Fibroblast of villous mesenchyme (primary cell): ENCODE results near the gene SYNE3. TPM values are rescaled to one million over a fixed set of nuclear protein-coding genes. Genes with fewer than 3 reads are reported as not detected.

Experiments
- DNase-seq: peaks from one replicate; pipeline ENCODE4 v3.0.0-alpha.2; 2010; ENCODE audit warnings: low read depth
- H3K4me3 ChIP-seq: 2 replicates; pipeline ENCODE4 v1.5.1; 2011; ENCODE audit warnings: low read depth, mild to moderate bottlenecking, low read length
- CTCF ChIP-seq: IDR thresholded peaks from 2 replicates; pipeline ENCODE4 v1.5.1; 2012; ENCODE audit warnings: low read depth, mild to moderate bottlenecking, low read length; ENCODE audit not compliant: insufficient read depth
- small RNA-seq: library from RNA; depleted of rRNA; stranded (forward); fragments of <200 nt; gene quantifications from one replicate; pipeline ENCODE3, GENCODE V24; 2012
- total RNA-seq: library from RNA; depleted of rRNA; stranded (reverse); fragments of >200 nt; gene quantifications from 2 replicates; pipeline ENCODE4 v1.2.3, GENCODE V29; 2012

Gene SYNE3
- total RNA-seq, 1 donor = 6.5 TPM

GRCh38 chr14:95467657-95468056 is 48.8 kb downstream of the SYNE3 start:
- no peak overlapping the region for H3K4me3 ChIP-seq
- DNase-seq = no peak

DNA sequence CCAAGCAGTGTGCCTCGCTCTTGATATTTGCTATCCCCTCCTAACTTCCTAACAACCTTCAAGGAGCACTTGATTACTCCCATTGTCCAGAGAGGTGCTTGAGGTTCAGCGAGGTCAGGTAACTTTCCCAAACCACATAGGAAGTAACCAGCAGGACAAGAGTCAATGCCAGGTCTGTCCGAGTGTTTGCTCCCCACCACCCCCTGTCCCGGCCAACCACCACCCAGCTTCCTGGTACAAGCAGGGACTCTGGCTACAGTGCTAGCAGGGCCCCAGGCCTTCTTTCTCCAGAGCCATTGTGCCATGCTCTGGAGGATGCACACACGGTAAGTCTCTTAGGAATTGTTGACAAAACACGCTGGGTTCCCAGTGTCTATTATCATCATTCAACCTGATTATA is 49.2 kb downstream of the SYNE3 start:
- H3K4me3 ChIP-seq = no peak overlapping the region
- DNase-seq = no peak
- TF ChIP-seq CTCF = no peak

More at GRCh38 chr14:95467657-95468056, 48.8 kb downstream of the SYNE3 start:
- TF ChIP-seq CTCF = no peak

Small RNA genes lying within 50 kb of the gene (small RNA-seq; reads per million reads assigned to genes)
- gene SCARNA13 = 221 reads per million, percentile 98 among the genes with 10 or more reads in this experiment

Other genes with a start within 250 kb of the SYNE3 start
- under 0.01 and 0.43 TPM in 2 replicates for gene CLMN, start 196.7 kb downstream of the SYNE3 start, total RNA-seq
- gene GLRX5, start 18.4 kb upstream of the SYNE3 start, total RNA-seq = 27.7 and 35.8 TPM in 2 replicates
- gene TCL1B, start 169.8 kb upstream of the SYNE3 start, total RNA-seq = not detected in 2 replicates
- gene TCL1A, start 197.5 kb upstream of the SYNE3 start, total RNA-seq = not detected in 2 replicates